HG03521 (cell line): ENCODE measurements around the gene CYB5R3.
"Not testable (repeated sequence)": the region's sequence is repeated elsewhere in the genome, so short reads cannot be mapped to it uniquely, and the experiment has no call there.

ENCODE experiments used
- ATAC-seq: cut with Tn5 transposase; IDR thresholded peaks from one replicate; pipeline ENCODE4 v1.9.1; 2021; ENCODE audit warnings: mild to moderate bottlenecking, moderate library complexity; ENCODE audit not compliant: unreplicated experiment

The CYB5R3 gene

GRCh38 chr22:42626431-42626830, 22.8 kb downstream of the CYB5R3 start:
- no peak for ATAC-seq

DNA sequence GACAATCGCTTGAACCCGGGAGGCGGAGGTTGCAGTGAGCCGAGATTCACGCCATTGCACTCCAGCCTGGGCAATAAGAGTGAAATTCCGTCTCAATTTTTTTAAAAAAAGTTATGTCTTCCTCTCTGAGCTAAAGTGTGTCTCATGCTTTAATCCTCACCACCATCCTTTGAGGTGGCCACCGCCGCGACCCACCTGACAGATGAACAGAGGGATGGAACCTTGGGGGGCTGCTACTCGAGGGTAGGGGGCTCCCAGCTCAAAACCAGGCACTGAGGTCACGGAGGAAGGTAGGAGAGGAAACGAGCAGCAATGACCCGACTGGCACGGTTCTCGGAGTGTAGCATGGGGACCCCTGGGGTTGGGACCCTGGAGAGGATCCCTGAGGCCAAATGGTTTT, 23.8 kb downstream of the CYB5R3 start:
- ATAC-seq, result no peak

DNA sequence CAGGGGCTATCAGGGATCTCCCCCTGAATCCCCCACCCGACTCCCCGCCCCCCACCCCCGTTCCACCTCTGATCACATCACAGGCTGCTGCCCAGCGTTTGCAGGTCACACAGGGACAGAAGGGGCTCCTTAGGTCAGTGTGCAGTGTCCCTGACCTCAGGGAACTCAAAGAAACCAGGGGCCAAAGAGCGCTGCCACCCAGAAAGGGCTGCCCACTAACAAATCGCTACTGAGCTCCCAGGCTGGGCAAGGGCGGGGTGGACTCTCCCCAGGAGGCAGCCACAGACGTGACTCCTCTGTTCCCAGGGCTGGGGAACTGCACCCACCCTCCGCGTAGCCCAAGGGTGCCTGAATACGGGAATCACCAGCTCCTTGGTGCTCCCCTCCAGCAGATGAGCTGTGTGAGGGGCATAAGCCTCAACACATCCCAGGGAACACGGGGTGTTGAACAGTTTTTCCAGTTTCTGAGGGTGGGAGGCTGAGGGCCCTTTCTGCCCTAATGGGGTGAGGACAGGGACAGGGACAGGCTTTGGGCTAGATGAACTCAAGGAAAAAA, 24.6 kb downstream of the CYB5R3 start:
- no peak for ATAC-seq

DNA sequence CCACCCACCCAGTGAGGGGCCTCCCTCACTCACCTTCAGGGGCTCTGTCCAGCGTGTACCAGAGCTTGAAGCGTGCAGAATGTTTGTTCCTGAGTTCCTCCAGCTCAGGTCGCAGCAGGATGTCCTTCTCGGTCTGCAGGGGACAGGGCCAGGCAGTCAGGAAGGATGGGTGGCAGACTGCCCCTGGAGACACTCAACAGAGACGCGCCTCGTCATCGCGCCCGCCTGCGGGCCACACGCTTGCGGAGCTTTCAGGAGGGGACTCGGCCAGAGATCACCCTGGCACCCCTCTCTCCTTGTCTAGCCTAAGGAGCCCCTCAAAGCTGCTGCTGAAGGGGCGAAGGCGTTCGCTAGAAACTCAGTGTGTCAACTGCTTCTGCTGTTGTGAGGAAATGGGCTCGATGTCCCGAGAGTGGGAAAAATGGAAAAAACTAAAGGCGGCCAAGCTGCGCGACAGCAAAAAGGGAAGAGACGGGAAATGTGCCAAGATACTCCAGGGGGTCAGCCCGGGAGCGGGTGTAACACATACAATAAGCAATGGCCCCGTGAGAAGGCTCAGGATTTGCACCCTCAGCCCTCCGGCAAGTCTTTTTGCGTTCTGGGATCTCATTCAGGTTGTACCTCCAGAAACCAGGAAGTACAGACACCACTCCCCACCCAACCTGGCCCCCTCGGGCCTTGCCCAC, 25.3 kb downstream of the CYB5R3 start:
- no peak for ATAC-seq

DNA sequence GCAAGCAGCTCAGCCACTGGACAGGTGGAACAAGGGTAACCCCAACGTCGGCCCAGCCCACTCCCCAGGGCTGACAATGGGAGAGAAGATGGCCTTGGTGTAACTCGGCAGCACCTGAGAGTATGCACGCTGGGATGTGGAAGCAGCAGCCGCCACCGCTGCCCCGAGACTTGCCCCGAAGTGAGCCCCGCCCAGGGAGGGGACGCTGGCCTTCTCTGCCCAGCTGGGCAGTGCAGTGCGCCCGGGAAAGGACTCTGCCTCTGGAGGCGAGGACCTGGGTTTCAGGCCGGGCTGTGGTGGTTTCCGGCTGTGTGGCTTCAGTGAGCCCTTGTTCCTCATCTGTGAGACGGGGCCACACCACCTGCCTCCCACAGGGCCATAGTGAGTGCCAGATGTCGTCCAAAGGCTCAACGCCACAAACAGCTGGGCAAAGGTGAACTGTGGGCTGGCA, 25.9 kb downstream of the CYB5R3 start:
- ATAC-seq, result no peak

GRCh38 chr22:42622061-42622710, 27.0 kb downstream of the CYB5R3 start:
- no peak for ATAC-seq

DNA sequence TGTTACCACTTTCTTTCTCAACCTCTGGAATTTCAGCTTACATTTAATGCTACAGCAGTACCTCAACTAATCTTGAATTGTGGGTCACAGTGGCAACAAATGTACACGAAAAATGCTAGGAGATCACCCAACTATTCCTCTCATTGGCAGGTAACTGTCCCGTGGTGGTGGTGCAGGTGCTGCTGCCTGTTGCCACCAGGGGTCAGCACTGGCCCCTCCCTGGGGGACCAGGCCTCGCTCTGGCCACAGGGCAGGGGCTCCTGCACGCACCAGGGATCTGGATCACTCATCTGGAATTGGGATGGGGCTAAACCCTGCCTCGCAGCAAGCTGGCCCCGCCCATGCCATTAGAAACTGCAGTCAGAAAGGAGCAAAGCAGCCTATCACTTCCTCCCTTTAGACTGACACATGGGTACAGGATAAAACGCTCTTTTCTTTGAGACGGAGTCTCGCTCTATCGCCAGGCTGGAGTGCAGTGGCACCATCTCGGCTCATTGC, 27.6 kb downstream of the CYB5R3 start:
- ATAC-seq, result no peak

DNA sequence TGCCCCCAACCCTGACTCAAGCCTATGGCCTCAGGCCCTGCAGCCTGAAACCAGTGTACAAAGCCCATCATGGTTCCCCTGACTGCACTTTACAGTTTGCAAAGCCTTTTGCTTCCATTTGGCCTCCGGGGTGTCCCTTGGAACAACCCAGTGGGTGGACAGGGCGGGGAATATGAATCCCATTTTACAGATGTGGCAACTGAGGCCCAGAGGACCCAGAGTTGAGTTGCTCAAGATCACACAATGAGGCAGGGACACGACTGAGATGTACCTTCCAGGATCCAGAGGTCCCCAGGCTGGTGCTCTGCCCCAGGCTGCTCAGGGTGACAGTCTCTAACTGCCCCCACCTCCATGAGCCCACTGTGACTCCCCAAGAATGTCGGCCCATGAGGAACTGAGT, 29.1 kb downstream of the CYB5R3 start:
- no peak for ATAC-seq

GRCh38 chr22:42619261-42620063, 29.7 kb downstream of the CYB5R3 start:
- no peak for ATAC-seq

GRCh38 chr22:42617155-42617983, 31.8 kb downstream of the CYB5R3 start:
- no peak for ATAC-seq

- not testable (repeated sequence) for ATAC-seq
Measured at GRCh38 chr22:42615860-42616175, 33.4 kb downstream of the CYB5R3 start.

DNA sequence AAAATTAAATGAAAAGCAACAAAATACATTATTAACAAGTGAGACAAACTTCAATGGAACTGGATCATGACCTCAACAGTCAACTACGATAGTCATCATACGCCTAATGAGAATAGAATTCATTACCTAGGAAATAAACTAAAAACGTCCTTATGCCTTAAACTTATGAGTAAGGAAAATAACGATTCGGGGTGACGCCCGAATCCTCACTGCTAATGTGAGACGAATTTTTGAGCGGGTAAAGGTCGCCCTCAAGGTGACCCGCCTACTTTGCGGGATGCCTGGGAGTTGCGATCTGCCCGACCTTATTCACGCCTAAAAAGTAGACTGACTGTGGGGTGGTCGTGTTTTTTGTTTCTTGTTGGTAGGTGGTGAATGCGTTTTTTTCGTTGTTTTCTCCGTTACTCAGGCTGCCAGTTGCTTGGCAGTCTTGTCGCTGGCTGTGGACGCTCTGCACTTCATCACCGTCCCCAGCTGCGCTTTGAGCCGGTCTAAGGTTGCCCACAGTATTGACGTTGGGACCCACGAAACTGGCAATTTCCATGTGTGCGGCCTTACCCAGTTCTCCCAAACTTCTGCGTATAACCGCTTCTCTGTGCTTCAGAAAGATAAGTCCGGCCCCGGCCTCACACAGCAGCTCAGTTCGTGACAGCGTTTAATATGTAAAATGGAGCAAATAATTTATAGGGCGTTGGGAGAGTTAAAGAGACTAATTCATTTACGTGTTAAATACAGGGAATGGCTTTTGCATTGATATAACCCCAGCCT, 33.9 kb downstream of the CYB5R3 start:
- ATAC-seq, result peak; percentile 46

- peak; percentile 69 for ATAC-seq
Measured at GRCh38 chr22:42614312-42615091, 34.7 kb downstream of the CYB5R3 start, which contains the start of gene POLDIP3. Gene POLDIP3, minus strand, starts transcription at chr22:42614883. Its CDS starts 26 bp downstream, at chr22:42614857.

- no peak for ATAC-seq
Measured at GRCh38 chr22:42613872-42614301, 35.3 kb downstream of the CYB5R3 start.

DNA sequence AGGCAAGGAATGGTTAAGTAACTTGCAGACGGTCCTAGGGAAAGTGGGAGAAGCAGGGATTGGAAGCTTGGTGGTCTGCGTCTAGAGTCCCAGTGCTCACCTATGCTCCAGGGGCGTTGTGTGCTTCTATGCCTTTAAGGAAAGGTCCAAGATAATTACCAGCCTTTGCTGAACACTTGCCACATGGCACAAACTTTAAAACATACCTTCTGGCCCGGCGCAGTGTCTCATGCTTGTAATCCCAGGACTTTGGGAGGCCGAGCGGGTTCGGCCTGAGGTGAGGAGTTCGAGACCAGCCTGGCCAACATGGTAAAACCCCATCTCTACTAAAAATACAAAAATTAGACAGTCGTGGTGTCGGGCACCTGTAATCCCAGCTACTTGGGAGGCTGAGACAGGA, 36.9 kb downstream of the CYB5R3 start:
- no peak for ATAC-seq

DNA sequence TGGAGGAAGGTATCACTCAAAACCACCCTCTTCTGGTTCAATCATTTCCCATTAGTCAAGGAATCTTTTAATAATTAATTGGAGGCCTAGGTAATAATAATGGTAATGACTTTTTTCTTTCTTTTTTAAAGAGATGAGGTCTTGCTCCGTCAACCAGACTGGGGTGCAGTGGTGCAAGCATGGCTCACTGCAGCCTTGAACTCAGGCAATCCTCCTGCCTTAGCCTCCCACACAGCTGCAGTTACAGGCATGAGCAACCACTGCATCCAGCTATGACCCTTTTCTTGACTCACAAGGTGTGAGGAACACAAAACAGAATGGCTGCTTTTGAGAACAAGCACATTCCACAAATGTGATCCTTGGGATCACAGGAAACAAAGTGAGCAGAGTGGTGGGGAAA, 38.1 kb downstream of the CYB5R3 start:
- no peak for ATAC-seq

GRCh38 chr22:42610186-42610585, 39.0 kb downstream of the CYB5R3 start:
- ATAC-seq, result no peak

DNA sequence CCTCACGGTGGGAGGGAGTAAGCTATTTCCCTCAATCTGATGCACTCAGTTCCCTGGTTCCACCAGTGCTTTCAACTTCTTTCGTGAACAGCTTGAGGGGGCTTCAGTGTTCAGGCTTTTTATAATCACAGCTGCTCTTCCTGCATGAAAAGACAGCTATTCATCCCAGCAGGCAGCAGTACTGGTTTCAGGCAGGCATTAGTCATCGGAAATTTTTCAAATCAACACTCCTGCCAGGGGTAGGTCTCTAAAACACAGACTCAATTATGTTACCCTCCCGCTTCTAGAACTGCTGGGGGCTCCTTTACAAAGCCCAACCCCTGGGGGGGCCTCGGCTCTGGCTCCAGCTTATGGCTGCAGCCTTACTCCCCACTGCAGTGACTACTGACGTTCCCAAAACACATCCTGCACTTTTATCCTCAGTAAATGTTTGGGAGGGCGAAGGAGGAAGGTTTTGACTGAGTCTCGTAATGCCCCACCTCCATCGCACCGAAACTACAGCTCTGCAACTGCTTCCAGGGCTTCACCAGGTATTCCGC, 40.3 kb downstream of the CYB5R3 start:
- ATAC-seq, result no peak
